Osteoblast (primary cell): ENCODE results near the gene DIO2. TPM values are rescaled to one million over a fixed set of nuclear protein-coding genes. Genes with fewer than 3 reads are reported as not detected.

Experiments
- DNase-seq: peaks from one replicate; pipeline ENCODE4 v3.0.0; 2011; ENCODE audit warnings: low spot score, mixed read lengths; ENCODE audit not compliant: insufficient read length; ENCODE audit errors: missing footprints
- H2AFZ ChIP-seq: 2 replicates; pipeline ENCODE4 v1.6.0; 2011; ENCODE audit warnings: mild to moderate bottlenecking, low read length
- H3K27ac ChIP-seq: 2 replicates; pipeline ENCODE4 v1.5.1; 2011; ENCODE audit warnings: mild to moderate bottlenecking, low read depth, low read length, moderate library complexity
- H3K27me3 ChIP-seq: 2 replicates; pipeline ENCODE4 v1.6.0; 2012; ENCODE audit warnings: mild to moderate bottlenecking, control low read depth, inconsistent platforms, low read length, moderate library complexity; ENCODE audit not compliant: insufficient read depth
- H3K36me3 ChIP-seq: 2 replicates; pipeline ENCODE4 v1.5.1; 2011; ENCODE audit warnings: mild to moderate bottlenecking, low read length, control low read depth, moderate library complexity; ENCODE audit not compliant: insufficient read depth
- H3K4me1 ChIP-seq: 2 replicates; pipeline ENCODE4 v1.5.1; 2011; ENCODE audit warnings: mild to moderate bottlenecking, low read length, control low read depth, moderate library complexity; ENCODE audit not compliant: insufficient read depth
- H3K4me2 ChIP-seq: 2 replicates; pipeline ENCODE4 v1.6.0; 2011; ENCODE audit warnings: mild to moderate bottlenecking, low read length; ENCODE audit not compliant: insufficient read depth
- H3K4me3 ChIP-seq: fragments of 200-600 bp; sonication (generic); 3 replicates; pipeline ENCODE4 v1.5.1; 2012; ENCODE audit warnings: mild to moderate bottlenecking, low read length, inconsistent platforms; ENCODE audit not compliant: insufficient read depth
- H3K79me2 ChIP-seq: 2 replicates; pipeline ENCODE4 v1.6.0; 2012; ENCODE audit warnings: mild to moderate bottlenecking, low read length, control low read depth, inconsistent platforms; ENCODE audit not compliant: insufficient read depth
- H3K9me3 ChIP-seq: 2 replicates; pipeline ENCODE4 v1.5.1; 2011; ENCODE audit warnings: low read depth, low read length, control low read depth
- H4K20me1 ChIP-seq: 2 replicates; pipeline ENCODE4 v1.6.0; 2012; ENCODE audit warnings: mild to moderate bottlenecking, low read length, control low read depth; ENCODE audit not compliant: insufficient read depth
- CTCF ChIP-seq: IDR thresholded peaks from 2 replicates; pipeline ENCODE4 v1.5.1; 2011; ENCODE audit warnings: mild to moderate bottlenecking, low read depth, low read length, moderate library complexity; ENCODE audit errors: extremely low read depth
- total RNA-seq: library from RNA; depleted of rRNA; stranded (reverse); fragments of >200 nt; gene quantifications from 2 replicates; pipeline ENCODE4 v1.2.3, GENCODE V29; 2012

The DIO2 gene
- total RNA-seq, 1 donor, result 1.1 TPM

DNA sequence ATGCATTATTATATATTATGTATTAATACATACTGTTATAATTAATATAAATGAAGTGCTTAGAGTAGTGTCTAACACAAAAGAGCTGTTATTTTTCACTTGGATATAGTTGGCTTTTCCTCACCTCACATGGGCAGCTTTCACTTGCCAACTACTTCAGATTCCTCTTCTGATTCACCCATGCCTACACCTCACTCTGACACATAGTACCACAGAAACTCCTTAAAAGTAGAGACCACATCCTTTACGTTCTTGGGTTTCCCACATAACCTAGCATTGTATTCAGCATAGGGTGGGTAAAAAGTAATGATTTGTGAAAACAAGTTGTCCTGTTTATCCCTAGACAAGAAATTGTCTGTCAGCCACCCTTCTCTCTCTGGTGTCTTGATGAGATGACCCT, 61.0 kb downstream of the DIO2 start:
- no peak overlapping the region for H3K27ac ChIP-seq
- DNase-seq, result no peak
- H3K4me3 ChIP-seq, result no peak overlapping the region
- H3K27me3 ChIP-seq, result no peaks in the 10 kb centered on the region
- no peaks in the 10 kb centered on the region for H3K79me2 ChIP-seq
- no peaks in the 10 kb centered on the region for H4K20me1 ChIP-seq
- TF ChIP-seq CTCF, result no peak
- no peak overlapping the region for H2AFZ ChIP-seq
- no peaks in the 10 kb centered on the region for H3K36me3 ChIP-seq
- no peaks in the 10 kb centered on the region for H3K4me1 ChIP-seq
- no peak overlapping the region for H3K4me2 ChIP-seq
- H3K9me3 ChIP-seq, result no peaks in the 10 kb centered on the region
